Endodermal cell (in vitro differentiated cells): ENCODE results near the gene DNTT. TPM values are rescaled to one million over a fixed set of nuclear protein-coding genes. Genes with fewer than 3 reads are reported as not detected.

Source experiments
- DNase-seq: peaks from one replicate; pipeline ENCODE4 v3.0.0-alpha.2; 2017
- H3K27ac ChIP-seq: 2 replicates; pipeline ENCODE4 v1.5.1; 2013; ENCODE audit warnings: mild to moderate bottlenecking, low read depth, low read length, moderate library complexity
- H3K27me3 ChIP-seq: 2 replicates; pipeline ENCODE4 v1.6.1; 2013; ENCODE audit warnings: mild to moderate bottlenecking, low read length, moderate library complexity; ENCODE audit not compliant: insufficient read depth, control insufficient read depth, poor library complexity, severe bottlenecking
- H3K36me3 ChIP-seq: 2 replicates; pipeline ENCODE4 v1.7.0; 2013; ENCODE audit warnings: mild to moderate bottlenecking, low read length, moderate library complexity; ENCODE audit not compliant: control insufficient read depth, insufficient read depth
- H3K4me1 ChIP-seq: one replicate; pipeline ENCODE4 v1.7.0; 2013; ENCODE audit warnings: low read length; ENCODE audit not compliant: control insufficient read depth, insufficient read depth
- H3K4me3 ChIP-seq: 2 replicates; pipeline ENCODE4 v1.5.1; 2013; ENCODE audit warnings: mild to moderate bottlenecking, low read length, moderate library complexity
- H3K9ac ChIP-seq: 2 replicates; pipeline ENCODE4 v1.6.1; 2013; ENCODE audit warnings: mild to moderate bottlenecking, low read length, moderate library complexity; ENCODE audit not compliant: poor library complexity, severe bottlenecking; ENCODE audit errors: extremely low read depth
- H3K9me3 ChIP-seq: 2 replicates; pipeline ENCODE4 v1.6.1; 2013; ENCODE audit warnings: mild to moderate bottlenecking, low read length, moderate library complexity; ENCODE audit not compliant: control insufficient read depth
- H3K27ac Mint-ChIP-seq: 2 replicates; pipeline ENCODE4 v1.8.0; 2020; ENCODE audit warnings: mixed read lengths
- H3K27me3 Mint-ChIP-seq: 2 replicates; pipeline ENCODE4 v1.8.0; 2021; ENCODE audit warnings: mild to moderate bottlenecking, mixed read lengths; ENCODE audit not compliant: insufficient read depth
- H3K36me3 Mint-ChIP-seq: 2 replicates; pipeline ENCODE4 v1.8.0; 2020; ENCODE audit warnings: low read depth, mixed read lengths
- H3K4me1 Mint-ChIP-seq: 2 replicates; pipeline ENCODE4 v1.8.0; 2020; ENCODE audit warnings: mixed read lengths
- H3K4me3 Mint-ChIP-seq: 2 replicates; pipeline ENCODE4 v1.8.0; 2020; ENCODE audit warnings: mild to moderate bottlenecking, moderate library complexity, mixed read lengths
- H3K9me3 Mint-ChIP-seq: 2 replicates; pipeline ENCODE4 v1.8.0; 2020; ENCODE audit warnings: mild to moderate bottlenecking, mixed read lengths
- WGBS, 2 experiments: methylation state at CpG; one replicate each; pipeline versions ENCODE4 v1.1.5 to v1.1.7; 2013; ENCODE audit warnings: missing lambda C conversion rate in 2 of 2, mixed read lengths in 1 of 2; ENCODE audit not compliant: insufficient coverage in 1 of 2, insufficient read length in 1 of 2; 5-methylcytosine and 5-hydroxymethylcytosine counted together
- total RNA-seq, 2 donors: library from RNA; stranded (reverse); fragmentation: NEBNext Ultra II Directional in 1 of 2; extraction: Animal tissue kit (Norgen Biotek cat#: 25700) in 1 of 2; gene quantifications; 2 replicates in 1 of 2; 3 replicates in 1 of 2; pipeline ENCODE4 v1.2.1, GENCODE V29; 2021
- TF ChIP-seq, protein P1 (sequence below): fragments of 200-600 bp; sonication (generic); conservative IDR thresholded peaks from 2 replicates; pipeline ENCODE4 v1.5.0; 2021; ENCODE audit warnings: antibody characterized with exemption, mild to moderate bottlenecking

Gene DNTT
- total RNA-seq, 2 donors from 2014 or later: not detected

- Histone ChIP-seq H3K27me3 (peaks cover 14% of the 10 kb centered on the region), H3K4me1 (no peaks in the 10 kb centered on the region), H3K9ac (no peak overlapping the region), H3K27ac (no peak overlapping the region), H3K4me3 (no peak overlapping the region), H3K36me3 (no peaks in the 10 kb centered on the region), H3K9me3 (no peaks in the 10 kb centered on the region)
- no peak for DNase-seq
- Mint-ChIP-seq H3K4me3 (no peak overlapping the region), H3K4me1 (peaks cover 16% of the 10 kb centered on the region), H3K27me3 (no peaks in the 10 kb centered on the region), H3K36me3 (no peaks in the 10 kb centered on the region), H3K27ac (no peak overlapping the region), H3K9me3 (no peaks in the 10 kb centered on the region)
- WGBS, 2 experiments: 94 to 100% methylated on average over 1 to 2 of the region's 2 CpGs
- TF ChIP-seq, protein P1, sequence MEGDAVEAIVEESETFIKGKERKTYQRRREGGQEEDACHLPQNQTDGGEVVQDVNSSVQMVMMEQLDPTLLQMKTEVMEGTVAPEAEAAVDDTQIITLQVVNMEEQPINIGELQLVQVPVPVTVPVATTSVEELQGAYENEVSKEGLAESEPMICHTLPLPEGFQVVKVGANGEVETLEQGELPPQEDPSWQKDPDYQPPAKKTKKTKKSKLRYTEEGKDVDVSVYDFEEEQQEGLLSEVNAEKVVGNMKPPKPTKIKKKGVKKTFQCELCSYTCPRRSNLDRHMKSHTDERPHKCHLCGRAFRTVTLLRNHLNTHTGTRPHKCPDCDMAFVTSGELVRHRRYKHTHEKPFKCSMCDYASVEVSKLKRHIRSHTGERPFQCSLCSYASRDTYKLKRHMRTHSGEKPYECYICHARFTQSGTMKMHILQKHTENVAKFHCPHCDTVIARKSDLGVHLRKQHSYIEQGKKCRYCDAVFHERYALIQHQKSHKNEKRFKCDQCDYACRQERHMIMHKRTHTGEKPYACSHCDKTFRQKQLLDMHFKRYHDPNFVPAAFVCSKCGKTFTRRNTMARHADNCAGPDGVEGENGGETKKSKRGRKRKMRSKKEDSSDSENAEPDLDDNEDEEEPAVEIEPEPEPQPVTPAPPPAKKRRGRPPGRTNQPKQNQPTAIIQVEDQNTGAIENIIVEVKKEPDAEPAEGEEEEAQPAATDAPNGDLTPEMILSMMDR: no peak
These were observed 6.7 kb upstream of the DNTT start for GRCh38 chr10:96297486-96297885.

GRCh38 chr10:96298362-96298761 lies 5.9 kb upstream of the DNTT start:
- no peak overlapping the region for H3K4me3 Mint-ChIP-seq
- WGBS, 2 experiments: 89 to 95% methylated on average over 3 of the region's 3 CpGs

GRCh38 chr10:96299383-96299782 lies 4.9 kb upstream of the DNTT start:
- Mint-ChIP-seq H3K36me3 (no peaks in the 10 kb centered on the region), H3K27ac (no peak overlapping the region), H3K27me3 (no peaks in the 10 kb centered on the region), H3K4me1 (peaks cover 15% of the 10 kb centered on the region), H3K4me3 (no peak overlapping the region), H3K9me3 (no peaks in the 10 kb centered on the region)
- TF ChIP-seq, protein P1: no peak
- peaks cover 8% of the 10 kb centered on the region for H3K27me3 ChIP-seq
- DNase-seq: no peak
- H3K9me3 ChIP-seq: no peaks in the 10 kb centered on the region
- no peak overlapping the region for H3K27ac ChIP-seq
- no peak overlapping the region for H3K4me3 ChIP-seq
- no peaks in the 10 kb centered on the region for H3K4me1 ChIP-seq
- H3K9ac ChIP-seq: no peak overlapping the region
- no peaks in the 10 kb centered on the region for H3K36me3 ChIP-seq
- 93 to 99% methylated on average over 3 to 5 of the region's 5 CpGs for WGBS, 2 experiments

More at GRCh38 chr10:96298362-96298761, 5.9 kb upstream of the DNTT start:
- TF ChIP-seq, protein P1: no peak
- H3K9me3 ChIP-seq: no peaks in the 10 kb centered on the region
- no peak overlapping the region for H3K27ac Mint-ChIP-seq
- H3K9me3 Mint-ChIP-seq: no peaks in the 10 kb centered on the region
- no peak overlapping the region for H3K9ac ChIP-seq
- no peaks in the 10 kb centered on the region for H3K36me3 ChIP-seq
- H3K27me3 Mint-ChIP-seq: no peaks in the 10 kb centered on the region
- H3K27ac ChIP-seq: no peak overlapping the region
- DNase-seq: no peak
- H3K4me3 ChIP-seq: no peak overlapping the region
- no peaks in the 10 kb centered on the region for H3K36me3 Mint-ChIP-seq
- no peaks in the 10 kb centered on the region for H3K4me1 ChIP-seq
- peaks cover 16% of the 10 kb centered on the region for H3K4me1 Mint-ChIP-seq
- H3K27me3 ChIP-seq: peaks cover 14% of the 10 kb centered on the region
